NCI-H524 (cell line): ENCODE data around the gene SEPTIN10.
A peak's percentile ranks its signal among the peaks of the same experiment; 100 is the strongest.

Experiments used
- DNase-seq, 2 experiments: peaks; one replicate each; lab custom pipeline; 2025; lab: John Stamatoyannopoulos, UW

The SEPTIN10 gene

GRCh38 chr2:109523121-109523520, 90.6 kb downstream of the SEPTIN10 start:
- DNase-seq: no peak

GRCh38 chr2:109522063-109522374, 91.7 kb downstream of the SEPTIN10 start:
- no peak for DNase-seq

GRCh38 chr2:109521233-109522062, 92.3 kb downstream of the SEPTIN10 start:
- peak; percentile 57 to 79 for DNase-seq

- DNase-seq: no peak
Observed at GRCh38 chr2:109519513-109519912, 94.3 kb downstream of the SEPTIN10 start.

GRCh38 chr2:109517118-109517889, 96.5 kb downstream of the SEPTIN10 start:
- DNase-seq: no peak

GRCh38 chr2:109516445-109517117, 97.2 kb downstream of the SEPTIN10 start:
- DNase-seq: peak in 1 of 2 experiments; percentile 60

GRCh38 chr2:109514857-109515256, 98.9 kb downstream of the SEPTIN10 start:
- no peak for DNase-seq

GRCh38 chr2:109513749-109514588, 99.8 kb downstream of the SEPTIN10 start:
- DNase-seq: no peak

GRCh38 chr2:109513230-109513629, 100.5 kb downstream of the SEPTIN10 start:
- DNase-seq: no peak

GRCh38 chr2:109512076-109512475, 101.7 kb downstream of the SEPTIN10 start:
- no peak for DNase-seq

GRCh38 chr2:109511168-109511567, 102.6 kb downstream of the SEPTIN10 start:
- no peak for DNase-seq

GRCh38 chr2:109510136-109511028, 103.4 kb downstream of the SEPTIN10 start:
- peak; percentile 28 to 74 for DNase-seq

- DNase-seq: no peak
Observed at GRCh38 chr2:109508556-109508955, 105.2 kb downstream of the SEPTIN10 start.

- no peak for DNase-seq
Observed at GRCh38 chr2:109507828-109508227, 105.9 kb downstream of the SEPTIN10 start.

- DNase-seq: no peak
Observed at GRCh38 chr2:109507217-109507616, 106.5 kb downstream of the SEPTIN10 start.

- DNase-seq: no peak
Observed at GRCh38 chr2:109503191-109503590, 110.6 kb downstream of the SEPTIN10 start.

GRCh38 chr2:109501461-109501860, 112.3 kb downstream of the SEPTIN10 start:
- DNase-seq: no peak

GRCh38 chr2:109500910-109501309, 112.9 kb downstream of the SEPTIN10 start:
- DNase-seq: no peak

- DNase-seq: no peak
Observed at GRCh38 chr2:109499566-109499965, 114.2 kb downstream of the SEPTIN10 start.

- DNase-seq: no peak
Observed at GRCh38 chr2:109498906-109499305, 114.9 kb downstream of the SEPTIN10 start.
